ENCODE measurements around the gene GRIK3. TPM values are rescaled to one million over a fixed set of nuclear protein-coding genes. Genes with fewer than 3 reads are reported as not detected.
A peak's percentile ranks its signal among the peaks of the same experiment; 100 is the strongest.

GRIK3 gene
- total RNA-seq, 5 donors from 2014 or later (not counting 1 experiment from before 2014, with no cell fraction given) = 0.03 TPM; not detected in 4

DNA sequence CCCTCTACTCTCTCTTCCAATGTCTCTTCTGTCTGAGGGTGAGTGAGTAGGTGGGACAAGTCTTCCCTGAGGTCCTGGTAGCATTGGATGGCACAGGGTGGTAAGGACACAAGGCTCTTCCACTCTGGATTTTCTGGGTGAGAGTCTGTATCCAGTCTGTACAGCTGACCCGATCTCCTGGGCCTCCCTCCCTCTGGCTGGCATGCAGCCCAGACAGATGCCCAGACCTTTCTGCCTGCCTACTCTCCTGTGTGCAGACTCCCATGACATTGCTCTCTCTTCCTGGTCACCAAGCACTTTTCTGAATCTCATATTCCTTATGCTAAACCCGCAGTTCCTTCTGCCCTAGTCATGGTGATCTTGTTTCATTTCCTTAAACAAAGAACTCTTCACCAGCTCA is 100.3 kb downstream of the GRIK3 start:
- Histone ChIP-seq H3K4me3 (ENCODE audit: control insufficient read depth in 1 of 2, extremely low read depth in 1 of 2, low read length in 1 of 2) (no peak overlapping the region), H3K27ac (ENCODE audit: low read length) (no peak overlapping the region), H3K27me3 (replicated peaks in 1 of 2; ENCODE audit: control insufficient read depth in 2 of 2, extremely low read depth in 1 of 2, insufficient read depth in 2 of 2, low read length in 1 of 2) (peaks cover 0 to 26% of the 10 kb centered on the region in 2 experiments), H3K4me1 (ENCODE audit: control insufficient read depth in 1 of 2, extremely low read depth in 1 of 2, insufficient read depth in 2 of 2, low read length in 2 of 2) (no peaks in the 10 kb centered on the region), H3K9me3 (no peaks in the 10 kb centered on the region), H3K36me3 (ENCODE audit: control insufficient read depth in 2 of 2, extremely low read depth in 1 of 2, insufficient read depth in 1 of 2, low read length in 1 of 2) (no peaks in the 10 kb centered on the region)
- Mint-ChIP-seq H3K27me3 (peaks cover 14 to 26% of the 10 kb centered on the region in 2 donors), H3K36me3 (no peaks in the 10 kb centered on the region), H3K4me3 (no peak overlapping the region), H3K9me3 (no peaks in the 10 kb centered on the region), H3K4me1 (no peaks in the 10 kb centered on the region), H3K27ac (no peak overlapping the region)
- POLR2A ChIA-PET = no interaction called here
- ATAC-seq (replicated peaks in 1 of 4) (no peak), DNase-seq (no peak)
- WGBS (ENCODE audit: insufficient coverage) = 59% methylated on average over 2 of the region's 2 CpGs
- CTCF ChIA-PET = no interaction called here

DNA sequence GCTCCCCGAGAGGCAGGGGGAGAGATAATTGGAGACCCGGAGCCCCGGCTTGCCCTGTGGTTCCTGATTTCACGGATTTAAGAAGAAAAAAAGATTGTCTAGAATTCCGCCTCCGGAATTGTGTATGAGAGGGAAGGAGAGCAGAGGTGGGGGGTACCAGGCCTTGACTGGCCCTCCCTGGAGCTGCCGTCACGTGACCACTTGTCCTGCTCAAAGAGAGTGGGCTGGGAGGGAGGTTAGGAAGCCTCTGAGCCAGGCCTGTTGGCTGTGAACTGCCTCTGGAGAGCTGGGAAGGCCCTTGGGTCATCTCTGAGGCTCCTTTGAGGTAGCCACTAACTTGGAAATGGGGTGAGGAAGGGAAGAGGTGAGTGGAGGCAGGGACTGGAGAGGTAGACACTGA is 106.5 kb downstream of the GRIK3 start:
- H3K27me3 Mint-ChIP-seq = peaks cover 0 to 17% of the 10 kb centered on the region in 2 donors
- ChIA-PET CTCF (no interaction called here), POLR2A (no interaction called here)
- no peaks in the 10 kb centered on the region for H3K36me3 ChIP-seq (ENCODE audit: control insufficient read depth in 2 of 2, extremely low read depth in 1 of 2, insufficient read depth in 1 of 2, low read length in 1 of 2)
- H3K27ac ChIP-seq (ENCODE audit: low read length) = no peak overlapping the region
- H3K27me3 ChIP-seq (replicated peaks in 1 of 2; ENCODE audit: control insufficient read depth in 2 of 2, extremely low read depth in 1 of 2, insufficient read depth in 2 of 2, low read length in 1 of 2) = peaks cover 0 to 25% of the 10 kb centered on the region in 2 experiments
- ATAC-seq (replicated peaks in 1 of 4) (no peak), DNase-seq (no peak)
- H3K27ac Mint-ChIP-seq = no peak overlapping the region
- no peaks in the 10 kb centered on the region for H3K36me3 Mint-ChIP-seq
- no peak overlapping the region for H3K4me3 ChIP-seq (ENCODE audit: control insufficient read depth in 1 of 2, extremely low read depth in 1 of 2, low read length in 1 of 2)
- H3K4me1 ChIP-seq (ENCODE audit: control insufficient read depth in 1 of 2, extremely low read depth in 1 of 2, insufficient read depth in 2 of 2, low read length in 2 of 2) = no peaks in the 10 kb centered on the region
- peaks cover 0 to 5% (median 0%) of the 10 kb centered on the region in 3 donors for H3K9me3 Mint-ChIP-seq
- WGBS (ENCODE audit: insufficient coverage) = 63% methylated on average over 8 of the region's 8 CpGs
- H3K4me3 Mint-ChIP-seq = no peak overlapping the region
- H3K4me1 Mint-ChIP-seq = no peaks in the 10 kb centered on the region
- H3K9me3 ChIP-seq = no peaks in the 10 kb centered on the region

DNA sequence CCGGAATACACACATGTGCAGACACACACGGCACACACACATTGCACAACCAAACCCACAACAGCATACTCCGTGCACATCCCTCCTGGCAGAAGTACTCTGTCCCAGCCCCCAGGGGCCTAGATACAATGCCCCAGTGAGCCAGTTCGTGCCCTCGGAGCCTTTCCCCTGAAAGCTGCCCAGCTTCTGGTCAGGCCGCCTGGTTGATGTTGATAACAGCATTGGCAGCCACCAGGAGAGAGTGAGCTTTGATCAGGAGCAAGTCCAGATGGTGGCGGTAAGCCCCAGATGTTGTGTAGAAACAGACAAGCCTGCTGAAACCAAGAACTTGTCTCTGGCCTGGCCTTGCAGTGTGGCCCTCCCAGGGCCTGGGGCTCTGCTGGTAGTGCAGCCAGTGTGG is 109.1 kb downstream of the GRIK3 start:
- CTCF ChIA-PET = no interaction called here
- DNase-seq = no peak
- H3K27me3 ChIP-seq (replicated peaks in 1 of 2; ENCODE audit: control insufficient read depth in 2 of 2, extremely low read depth in 1 of 2, insufficient read depth in 2 of 2, low read length in 1 of 2) = peaks cover 0 to 32% of the 10 kb centered on the region in 2 experiments
- H3K9me3 ChIP-seq = no peaks in the 10 kb centered on the region
- Mint-ChIP-seq H3K9me3 (peaks cover 0 to 5% (median 0%) of the 10 kb centered on the region in 3 donors), H3K27me3 (peaks cover 9 to 36% of the 10 kb centered on the region in 2 donors), H3K4me1 (no peaks in the 10 kb centered on the region), H3K27ac (no peak overlapping the region), H3K4me3 (no peak overlapping the region), H3K36me3 (no peaks in the 10 kb centered on the region)
- ATAC-seq (replicated peaks in 1 of 4) = no peak
- H3K4me3 ChIP-seq (ENCODE audit: control insufficient read depth in 1 of 2, extremely low read depth in 1 of 2, low read length in 1 of 2) = no peak overlapping the region
- no peak overlapping the region for H3K27ac ChIP-seq (ENCODE audit: low read length)
- POLR2A ChIA-PET = no interaction called here
- H3K36me3 ChIP-seq (ENCODE audit: control insufficient read depth in 2 of 2, extremely low read depth in 1 of 2, insufficient read depth in 1 of 2, low read length in 1 of 2) = no peaks in the 10 kb centered on the region
- 84% methylated on average over 7 of the region's 7 CpGs for WGBS (ENCODE audit: insufficient coverage)
- no peaks in the 10 kb centered on the region for H3K4me1 ChIP-seq (ENCODE audit: control insufficient read depth in 1 of 2, extremely low read depth in 1 of 2, insufficient read depth in 2 of 2, low read length in 2 of 2)

DNA sequence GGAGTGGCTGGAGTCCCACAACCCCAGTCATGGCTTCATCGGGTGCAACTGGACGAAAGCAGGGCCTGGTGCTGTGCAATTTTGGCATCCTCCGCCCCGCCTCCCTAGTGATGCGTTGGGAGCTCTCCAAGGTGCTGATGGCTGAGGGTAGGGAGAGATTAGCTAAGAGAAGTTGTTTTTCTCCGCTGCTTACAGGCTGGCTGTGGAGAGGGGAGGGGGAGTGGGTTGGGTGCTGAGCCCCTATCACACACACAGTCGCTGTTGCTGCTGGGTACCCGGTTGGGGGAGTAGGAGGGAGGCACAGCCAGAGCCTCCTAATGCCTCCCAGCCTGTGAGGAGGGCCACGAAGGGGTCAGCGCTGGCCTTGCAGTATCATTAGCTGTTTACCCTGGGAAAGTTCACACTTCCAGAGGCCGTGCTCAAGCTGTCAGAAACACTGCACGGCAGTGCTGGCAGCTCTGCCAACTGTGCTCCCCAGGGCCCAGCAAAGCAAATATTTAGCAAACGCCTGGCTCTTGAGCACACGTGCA is 110.0 kb downstream of the GRIK3 start:
- WGBS (ENCODE audit: insufficient coverage) = 13% methylated on average over 10 of the region's 14 CpGs
- no peaks in the 10 kb centered on the region for H3K36me3 Mint-ChIP-seq
- no peaks in the 10 kb centered on the region for H3K9me3 ChIP-seq
- no peaks in the 10 kb centered on the region for H3K36me3 ChIP-seq (ENCODE audit: control insufficient read depth in 2 of 2, extremely low read depth in 1 of 2, insufficient read depth in 1 of 2, low read length in 1 of 2)
- POLR2A ChIA-PET = no interaction called here
- DNase-seq (peak in 17 of 35 experiments; percentile 3 to 29 (median 11)), ATAC-seq (replicated peaks in 1 of 4) (no peak)
- peaks cover 0 to 32% of the 10 kb centered on the region in 2 experiments for H3K27me3 ChIP-seq (replicated peaks in 1 of 2; ENCODE audit: control insufficient read depth in 2 of 2, extremely low read depth in 1 of 2, insufficient read depth in 2 of 2, low read length in 1 of 2)
- no peak overlapping the region for H3K4me3 Mint-ChIP-seq
- no peaks in the 10 kb centered on the region for H3K4me1 Mint-ChIP-seq
- peaks cover 9 to 37% of the 10 kb centered on the region in 2 donors for H3K27me3 Mint-ChIP-seq
- no peak overlapping the region for H3K27ac ChIP-seq (ENCODE audit: low read length)
- no peaks in the 10 kb centered on the region for H3K4me1 ChIP-seq (ENCODE audit: control insufficient read depth in 1 of 2, extremely low read depth in 1 of 2, insufficient read depth in 2 of 2, low read length in 2 of 2)
- no peak overlapping the region for H3K4me3 ChIP-seq (ENCODE audit: control insufficient read depth in 1 of 2, extremely low read depth in 1 of 2, low read length in 1 of 2)
- H3K27ac Mint-ChIP-seq = no peak overlapping the region
- H3K9me3 Mint-ChIP-seq = peaks cover 0 to 5% (median 0%) of the 10 kb centered on the region in 3 donors
- CTCF ChIA-PET = no interaction called here

DNA sequence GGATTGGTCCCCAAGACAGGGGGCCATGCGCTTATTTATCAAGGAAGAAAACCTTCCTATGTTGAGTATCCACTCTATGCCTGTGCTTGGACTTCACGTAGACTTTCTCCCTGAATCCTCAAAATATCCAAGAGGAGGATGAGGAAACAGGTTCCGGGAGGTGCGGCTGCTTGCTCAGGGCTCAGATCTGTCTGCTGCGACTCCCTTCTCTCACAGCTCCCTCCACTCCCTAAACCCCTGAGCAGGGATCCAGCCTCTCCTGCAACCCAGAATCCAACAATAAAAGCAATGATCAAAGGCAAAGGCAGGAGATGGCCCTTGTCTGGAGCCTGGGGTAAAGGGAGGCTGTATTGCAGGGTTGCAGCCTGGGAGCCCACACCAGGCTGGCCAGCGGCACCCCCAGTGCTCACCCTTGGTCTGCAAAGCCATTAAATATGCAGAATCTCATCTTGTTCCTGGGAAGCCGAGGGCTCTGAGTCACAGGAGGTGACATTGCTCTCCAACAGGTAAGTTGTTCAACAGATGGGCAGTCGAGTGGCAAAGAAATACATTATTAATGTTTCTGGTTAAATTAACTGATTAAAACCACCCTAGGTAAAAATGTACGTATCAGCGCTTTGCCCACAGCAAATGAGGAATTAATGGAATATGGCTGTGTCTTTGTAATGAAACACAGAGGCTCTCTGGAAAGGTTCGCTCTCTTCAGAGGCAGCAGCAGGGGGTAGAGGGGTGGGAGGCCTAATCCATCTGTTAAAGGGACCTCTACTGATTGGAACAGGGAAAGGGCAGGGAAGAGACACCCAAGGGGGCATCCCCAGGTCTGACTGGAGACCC is 111.5 kb downstream of the GRIK3 start:
- H3K27ac ChIP-seq (ENCODE audit: low read length) = no peak overlapping the region
- no peaks in the 10 kb centered on the region for H3K36me3 ChIP-seq (ENCODE audit: control insufficient read depth in 2 of 2, extremely low read depth in 1 of 2, insufficient read depth in 1 of 2, low read length in 1 of 2)
- ChIA-PET CTCF (no interaction called here), POLR2A (no interaction called here)
- peaks cover 0 to 29% of the 10 kb centered on the region in 2 experiments for H3K27me3 ChIP-seq (replicated peaks in 1 of 2; ENCODE audit: control insufficient read depth in 2 of 2, extremely low read depth in 1 of 2, insufficient read depth in 2 of 2, low read length in 1 of 2)
- Mint-ChIP-seq H3K27me3 (peaks cover 14 to 42% of the 10 kb centered on the region in 2 donors), H3K4me3 (no peak overlapping the region), H3K9me3 (peaks cover 0 to 5% (median 0%) of the 10 kb centered on the region in 3 donors), H3K27ac (no peak overlapping the region), H3K4me1 (no peaks in the 10 kb centered on the region), H3K36me3 (no peaks in the 10 kb centered on the region)
- 22% methylated on average over 5 of the region's 11 CpGs for WGBS (ENCODE audit: insufficient coverage)
- H3K4me3 ChIP-seq (ENCODE audit: control insufficient read depth in 1 of 2, extremely low read depth in 1 of 2, low read length in 1 of 2) = no peak overlapping the region
- DNase-seq (no peak), ATAC-seq (replicated peaks in 1 of 4) (no peak)
- H3K4me1 ChIP-seq (ENCODE audit: control insufficient read depth in 1 of 2, extremely low read depth in 1 of 2, insufficient read depth in 2 of 2, low read length in 2 of 2) = no peaks in the 10 kb centered on the region
- no peaks in the 10 kb centered on the region for H3K9me3 ChIP-seq

DNA sequence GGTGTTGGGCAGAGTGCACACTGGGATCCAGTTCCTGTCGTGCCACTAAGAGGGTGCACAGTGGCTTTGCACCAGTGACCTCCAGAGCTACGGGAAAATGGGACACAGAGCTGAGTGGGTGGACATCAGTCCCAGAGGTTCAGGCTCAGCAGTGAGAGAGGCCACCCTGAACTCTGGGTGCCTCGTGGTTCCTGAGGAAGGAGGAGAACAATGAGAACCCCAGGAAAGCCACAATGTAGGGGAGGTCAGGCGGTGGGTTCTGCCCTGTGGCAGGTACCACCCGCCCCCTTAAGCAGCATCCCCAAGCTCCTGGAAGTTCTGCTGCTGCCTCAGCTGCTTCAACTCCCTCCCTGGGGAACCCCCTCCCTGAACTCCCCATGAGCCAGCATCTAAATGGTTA is 112.2 kb downstream of the GRIK3 start:
- Histone ChIP-seq H3K4me3 (ENCODE audit: control insufficient read depth in 1 of 2, extremely low read depth in 1 of 2, low read length in 1 of 2) (no peak overlapping the region), H3K4me1 (ENCODE audit: control insufficient read depth in 1 of 2, extremely low read depth in 1 of 2, insufficient read depth in 2 of 2, low read length in 2 of 2) (no peaks in the 10 kb centered on the region), H3K36me3 (ENCODE audit: control insufficient read depth in 2 of 2, extremely low read depth in 1 of 2, insufficient read depth in 1 of 2, low read length in 1 of 2) (no peaks in the 10 kb centered on the region), H3K27me3 (replicated peaks in 1 of 2; ENCODE audit: control insufficient read depth in 2 of 2, extremely low read depth in 1 of 2, insufficient read depth in 2 of 2, low read length in 1 of 2) (peaks cover 0 to 27% of the 10 kb centered on the region in 2 experiments), H3K27ac (ENCODE audit: low read length) (no peak overlapping the region), H3K9me3 (no peaks in the 10 kb centered on the region)
- ChIA-PET CTCF (no interaction called here), POLR2A (no interaction called here)
- WGBS (ENCODE audit: insufficient coverage) = 20% methylated on average over 3 of the region's 5 CpGs
- peaks cover 0 to 5% (median 0%) of the 10 kb centered on the region in 3 donors for H3K9me3 Mint-ChIP-seq
- H3K36me3 Mint-ChIP-seq = no peaks in the 10 kb centered on the region
- H3K4me3 Mint-ChIP-seq = no peak overlapping the region
- no peaks in the 10 kb centered on the region for H3K4me1 Mint-ChIP-seq
- no peak for ATAC-seq (replicated peaks in 1 of 4)
- DNase-seq = no peak
- H3K27me3 Mint-ChIP-seq = peaks cover 14 to 36% of the 10 kb centered on the region in 2 donors
- H3K27ac Mint-ChIP-seq = no peak overlapping the region

All from T-cell (primary cell).